Measurements from ENCODE around the gene TGFBR3L. TPM values are rescaled to one million over a fixed set of nuclear protein-coding genes. Genes with fewer than 3 reads are reported as not detected.
A peak's percentile ranks its signal among the peaks of the same experiment; 100 is the strongest.

TGFBR3L gene
- total and polyA plus RNA-seq, 2 of the 13 experiments (the other 11 are each of a cell fraction or from before 2014, with no cell fraction given), result 0.20 to 1.0 TPM

- TF ChIP-seq ZFP90 (CRISPR knock-in tag; IDR thresholded peaks at IDR 0.05; ENCODE audit: borderline replicate concordance) (peak; percentile 81; the same call in 1 of the 2 replicates), ELF1 (CRISPR knock-in tag; IDR thresholded peaks at IDR 0.05) (no peak), UBTF (CRISPR knock-in tag; IDR thresholded peaks at IDR 0.05) (0 out of 2 replicates have a peak, but pooled peaks have one; percentile 43), DPF2 (CRISPR knock-in tag; IDR thresholded peaks at IDR 0.05; ENCODE audit: borderline replicate concordance, low read depth) (peak; percentile 49; the same call in 1 of the 2 replicates), ZGPAT (CRISPR knock-in tag; IDR thresholded peaks at IDR 0.05) (peak; percentile 71; the same call in 1 of the 2 replicates), RFXAP (CRISPR knock-in tag; IDR thresholded peaks at IDR 0.05; ENCODE audit: borderline replicate concordance) (no peak), CEBPB (IDR thresholded peaks at IDR 0.05; ENCODE audit: borderline replicate concordance, low read depth, low read length) (peak; percentile 94), DDIT3 (CRISPR knock-in tag; IDR thresholded peaks at IDR 0.05) (no peak), HNRNPH1 (optimal IDR thresholded peaks at IDR 0.05; ENCODE audit: low read depth, low read length) (no peak), ADNP (CRISPR knock-in tag; IDR thresholded peaks at IDR 0.05) (peak; percentile 89), DNMT1 (CRISPR knock-in tag; IDR thresholded peaks at IDR 0.05) (0 out of 2 replicates have a peak, but pooled peaks have one; percentile 57), LCORL (IDR thresholded peaks at IDR 0.05) (no peak), LCORL (CRISPR knock-in tag; IDR thresholded peaks at IDR 0.05) (peak; percentile 76), CEBPG (CRISPR knock-in tag; IDR thresholded peaks at IDR 0.05) (peak; percentile 88), CREB1 (IDR thresholded peaks at IDR 0.05) (peak; percentile 14; the same call in 1 of the 2 replicates), CREB1 (CRISPR knock-in tag; IDR thresholded peaks at IDR 0.05) (no peak), NONO (IDR thresholded peaks at IDR 0.05) (no peak), NONO (CRISPR knock-in tag; conservative IDR thresholded peaks at IDR 0.05) (0 out of 2 replicates have a peak, but pooled peaks have one; percentile 20), PATZ1 (CRISPR knock-in tag; IDR thresholded peaks at IDR 0.05) (peak; percentile 93), FOSL2 (CRISPR knock-in tag; IDR thresholded peaks at IDR 0.05) (peak; percentile 38; the same call in 1 of the 2 replicates), ZNF629 (CRISPR knock-in tag; conservative IDR thresholded peaks at IDR 0.05) (peak; percentile 71), ZKSCAN8 (CRISPR knock-in tag; IDR thresholded peaks at IDR 0.05; ENCODE audit: borderline replicate concordance) (peak; percentile 52; the same call in 1 of the 2 replicates)
- TF ChIP-seq, protein P1, sequence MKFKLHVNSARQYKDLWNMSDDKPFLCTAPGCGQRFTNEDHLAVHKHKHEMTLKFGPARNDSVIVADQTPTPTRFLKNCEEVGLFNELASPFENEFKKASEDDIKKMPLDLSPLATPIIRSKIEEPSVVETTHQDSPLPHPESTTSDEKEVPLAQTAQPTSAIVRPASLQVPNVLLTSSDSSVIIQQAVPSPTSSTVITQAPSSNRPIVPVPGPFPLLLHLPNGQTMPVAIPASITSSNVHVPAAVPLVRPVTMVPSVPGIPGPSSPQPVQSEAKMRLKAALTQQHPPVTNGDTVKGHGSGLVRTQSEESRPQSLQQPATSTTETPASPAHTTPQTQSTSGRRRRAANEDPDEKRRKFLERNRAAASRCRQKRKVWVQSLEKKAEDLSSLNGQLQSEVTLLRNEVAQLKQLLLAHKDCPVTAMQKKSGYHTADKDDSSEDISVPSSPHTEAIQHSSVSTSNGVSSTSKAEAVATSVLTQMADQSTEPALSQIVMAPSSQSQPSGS (CRISPR knock-in tag; IDR thresholded peaks at IDR 0.05), result peak; percentile 33; the same call in 1 of the 2 replicates
These were observed 17.3 kb upstream of the TGFBR3L start (continued) for GRCh38 chr19:7897292-7897691.

Measured in HepG2 (cell line).